Left renal pelvis (tissue), 4 donors: ENCODE measurements around the gene MACROH2A2. TPM values are rescaled to one million over a fixed set of nuclear protein-coding genes. Genes with fewer than 3 reads are reported as not detected.
"Not testable (repeated sequence)": the region's sequence is repeated elsewhere in the genome, so short reads cannot be mapped to it uniquely, and the experiment has no call there.

Source experiments
- DNase-seq, 4 donors: peaks; one replicate each; pipeline ENCODE4 v3.0.0-alpha.2; 2013; ENCODE audit warnings: low read depth in 4 of 4, low spot score in 3 of 4
- polyA plus RNA-seq, 4 donors: library from polyadenylated mRNA; unstranded; fragments of 120-200 nt; gene quantifications; one replicate each; pipeline ENCODE4 v1.2.1, GENCODE V29; 2013; ENCODE audit not compliant: insufficient read length in 4 of 4

The MACROH2A2 gene
- polyA plus RNA-seq, 4 donors: 39.8 to 89.9 (median 76.9) TPM

GRCh38 chr10:70066190-70066589 lies 13.5 kb downstream of the MACROH2A2 start:
- DNase-seq: no peak

- DNase-seq: no peak
Measured at GRCh38 chr10:70067586-70067985, 14.9 kb downstream of the MACROH2A2 start.

- DNase-seq: no peak
Measured at GRCh38 chr10:70068925-70069324, 16.3 kb downstream of the MACROH2A2 start.

GRCh38 chr10:70069346-70069745 lies 16.7 kb downstream of the MACROH2A2 start:
- no peak for DNase-seq

GRCh38 chr10:70070834-70071233 lies 18.2 kb downstream of the MACROH2A2 start:
- DNase-seq: no peak

- no peak for DNase-seq
Measured at GRCh38 chr10:70074165-70074564, 21.5 kb downstream of the MACROH2A2 start.

GRCh38 chr10:70074971-70075370 lies 22.3 kb downstream of the MACROH2A2 start:
- DNase-seq: no peak

GRCh38 chr10:70078329-70078728 lies 25.7 kb downstream of the MACROH2A2 start:
- DNase-seq: no peak

GRCh38 chr10:70078937-70079336 lies 26.3 kb downstream of the MACROH2A2 start:
- DNase-seq: no peak

- DNase-seq: not testable (repeated sequence)
Measured at GRCh38 chr10:70080789-70081188, 28.1 kb downstream of the MACROH2A2 start.

- DNase-seq: no peak
Measured at GRCh38 chr10:70084189-70084588, 31.5 kb downstream of the MACROH2A2 start.

GRCh38 chr10:70085975-70086613 lies 33.4 kb downstream of the MACROH2A2 start:
- no peak for DNase-seq

- no peak for DNase-seq
Measured at GRCh38 chr10:70087616-70088307, 35.1 kb downstream of the MACROH2A2 start.

- DNase-seq: no peak
Measured at GRCh38 chr10:70088308-70088698, 35.7 kb downstream of the MACROH2A2 start.

- DNase-seq: no peak
Measured at GRCh38 chr10:70090013-70090412, 37.4 kb downstream of the MACROH2A2 start.

- no peak for DNase-seq
Measured at GRCh38 chr10:70090951-70091350, 38.3 kb downstream of the MACROH2A2 start.

- no peak for DNase-seq
Measured at GRCh38 chr10:70092389-70092718, 39.7 kb downstream of the MACROH2A2 start.

- DNase-seq: no peak
Measured at GRCh38 chr10:70093335-70093944, 40.8 kb downstream of the MACROH2A2 start.

GRCh38 chr10:70094250-70094649 lies 41.6 kb downstream of the MACROH2A2 start:
- no peak for DNase-seq

GRCh38 chr10:70096016-70096704 lies 43.5 kb downstream of the MACROH2A2 start:
- no peak for DNase-seq

GRCh38 chr10:70096705-70097420 lies 44.2 kb downstream of the MACROH2A2 start:
- DNase-seq: no peak
